LNCaP clone FGC (cell line): ENCODE data around the gene PIGU.
A peak's percentile ranks its signal among the peaks of the same experiment; 100 is the strongest.

Experiments used
- DNase-seq: peaks from one replicate; pipeline ENCODE4 v3.0.0-alpha.2; 2011; ENCODE audit warnings: low read depth
- H3K4me3 ChIP-seq: 2 replicates; pipeline ENCODE4 v1.5.1; 2011; ENCODE audit warnings: mild to moderate bottlenecking, low read depth, low read length, control low read depth
- CTCF ChIP-seq: IDR thresholded peaks from 2 replicates; pipeline ENCODE4 v1.5.1; 2012; ENCODE audit warnings: mild to moderate bottlenecking; ENCODE audit not compliant: control insufficient read depth, insufficient read depth; ENCODE audit errors: extremely low read depth

Gene PIGU

GRCh38 chr20:34569598-34569997 is 107.3 kb downstream of the PIGU start:
- no peak overlapping the region for H3K4me3 ChIP-seq
- DNase-seq = no peak
- no peak for TF ChIP-seq CTCF

GRCh38 chr20:34567892-34568865 is 108.7 kb downstream of the PIGU start:
- TF ChIP-seq CTCF = no peak
- DNase-seq = no peak
- H3K4me3 ChIP-seq = no peak overlapping the region

- DNase-seq = no peak
- no peak overlapping the region for H3K4me3 ChIP-seq
- TF ChIP-seq CTCF = no peak
Measured at GRCh38 chr20:34566978-34567891, 109.7 kb downstream of the PIGU start.

GRCh38 chr20:34564833-34565232 is 112.1 kb downstream of the PIGU start:
- no peak overlapping the region for H3K4me3 ChIP-seq
- TF ChIP-seq CTCF = no peak
- DNase-seq = no peak

- H3K4me3 ChIP-seq = no peak overlapping the region
- no peak for DNase-seq
- TF ChIP-seq CTCF = peak; percentile 15; the same call in 1 of the 2 replicates
Measured at GRCh38 chr20:34562641-34563040, 114.3 kb downstream of the PIGU start.

- DNase-seq = no peak
- no peak overlapping the region for H3K4me3 ChIP-seq
- no peak for TF ChIP-seq CTCF
Measured at GRCh38 chr20:34561661-34562060, 115.2 kb downstream of the PIGU start.
